ENCODE measurements around the gene PANX1. TPM values are rescaled to one million over a fixed set of nuclear protein-coding genes. Genes with fewer than 3 reads are reported as not detected.

PANX1 gene
- polyA plus RNA-seq, 1 donor (not counting 4 experiments of a cell fraction or from before 2014, with no cell fraction given), result 58.5 TPM

DNA sequence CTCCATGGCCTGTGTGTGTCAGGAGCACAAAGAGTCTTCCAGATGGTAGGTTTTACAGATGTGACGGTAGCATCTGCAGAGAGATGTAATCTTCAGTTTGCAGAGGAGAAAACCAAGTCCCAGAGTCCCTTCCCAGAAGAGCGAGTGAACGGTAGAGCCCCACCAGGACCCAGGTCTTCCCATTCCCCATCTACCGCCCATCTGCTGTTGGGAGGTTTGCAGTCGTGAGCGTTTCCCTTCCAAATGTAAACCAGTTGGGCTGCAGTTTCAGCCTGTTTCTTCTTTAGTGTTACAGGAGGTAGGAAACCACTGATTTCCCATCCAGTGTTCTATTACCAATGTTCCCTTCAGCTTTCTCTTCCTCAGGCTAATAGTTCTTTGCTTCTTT, 24.0 kb downstream of the PANX1 start:
- Histone ChIP-seq H3K4me1 (ENCODE audit: control insufficient read depth, extremely low read depth, insufficient read depth, low read length) (peaks cover 53% of the 10 kb centered on the region), H3K4me2 (ENCODE audit: control insufficient read depth, extremely low read depth, insufficient read depth, low read depth, low read length) (peak overlapping the region; percentile 60), H3K27me3 (ENCODE audit: control insufficient read depth, extremely low read depth, insufficient read depth, low read length) (no peaks in the 10 kb centered on the region), H3K36me3 (ENCODE audit: control insufficient read depth in 2 of 2, extremely low read depth in 1 of 2, insufficient read depth in 2 of 2, low read length in 2 of 2) (peaks cover 9 to 10% of the 10 kb centered on the region in 2 experiments), H2AFZ (ENCODE audit: control insufficient read depth, low read length) (no peak overlapping the region), H3K9me1 (ENCODE audit: control insufficient read depth, extremely low read depth, insufficient read depth, low read length) (peaks cover 5% of the 10 kb centered on the region), H4K20me1 (ENCODE audit: control insufficient read depth, extremely low read depth, insufficient read depth, low read length) (no peaks in the 10 kb centered on the region), H3K9me3 (ENCODE audit: control insufficient read depth, low read depth, low read length) (no peaks in the 10 kb centered on the region), H3K4me3 (ENCODE audit: control insufficient read depth in 2 of 3, extremely low read depth in 1 of 3, insufficient read depth in 2 of 3, low read depth in 1 of 3, low read length in 3 of 3) (no peak overlapping the region), H3K9ac (ENCODE audit: control insufficient read depth, extremely low read depth, insufficient read depth, low read length) (peak overlapping the region; percentile 54), H3K27ac (ENCODE audit: control insufficient read depth, insufficient read depth, low read length) (peak overlapping the region; percentile 47), H3K79me2 (ENCODE audit: control insufficient read depth, insufficient read depth, low read length) (peaks cover 70% of the 10 kb centered on the region)
- DNase-seq (ENCODE audit: low read depth, low spot score) (no peak), FAIRE-seq (no peak)
- dilution Hi-C loops (cut with MboI; ENCODE audit: extremely low pct_ligation_motif_present, low sequenced_read_pairs), result no loop called here
- no peak for TF ChIP-seq EZH2 (IDR thresholded peaks at IDR 0.05; ENCODE audit: low read length)
- no peak for TF ChIP-seq CTCF (optimal IDR thresholded peaks at IDR 0.05 in 1 of 3, IDR thresholded peaks at IDR 0.05 in 1 of 3, conservative IDR thresholded peaks at IDR 0.05 in 1 of 3; ENCODE audit: extremely low read depth in 1 of 3, insufficient read depth in 2 of 3, low read length in 3 of 3)

DNA sequence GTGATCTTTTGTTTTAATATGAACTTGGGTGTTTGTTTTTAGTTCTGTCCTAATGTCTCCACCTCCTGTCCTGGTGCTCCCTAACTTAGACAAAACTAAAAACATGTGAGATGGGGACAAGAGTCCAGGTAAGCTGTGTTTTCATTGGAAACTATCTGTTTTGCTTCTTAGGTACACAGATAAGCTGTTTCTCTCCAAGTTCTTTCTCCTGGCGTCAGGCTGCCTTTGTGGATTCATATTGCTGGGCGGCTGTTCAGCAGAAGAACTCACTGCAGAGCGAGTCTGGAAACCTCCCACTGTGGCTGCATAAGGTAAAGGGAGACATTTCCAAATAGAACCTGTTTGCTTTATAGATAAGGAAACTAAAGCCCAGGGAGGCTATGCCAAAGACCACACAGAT, 24.7 kb downstream of the PANX1 start:
- peaks cover 66% of the 10 kb centered on the region for H3K79me2 ChIP-seq (ENCODE audit: control insufficient read depth, insufficient read depth, low read length)

More for the DNA sequence above, 24.7 kb downstream of the PANX1 start:
- peaks cover 47% of the 10 kb centered on the region for H3K4me1 ChIP-seq (ENCODE audit: control insufficient read depth, extremely low read depth, insufficient read depth, low read length)
- DNase-seq (ENCODE audit: low read depth, low spot score), result no peak
- no peak overlapping the region for H3K4me3 ChIP-seq (ENCODE audit: control insufficient read depth in 2 of 3, extremely low read depth in 1 of 3, insufficient read depth in 2 of 3, low read depth in 1 of 3, low read length in 3 of 3)
- peaks cover 9 to 10% of the 10 kb centered on the region in 2 experiments for H3K36me3 ChIP-seq (ENCODE audit: control insufficient read depth in 2 of 2, extremely low read depth in 1 of 2, insufficient read depth in 2 of 2, low read length in 2 of 2)
- TF ChIP-seq EZH2 (IDR thresholded peaks at IDR 0.05; ENCODE audit: low read length), result no peak
- no peak for TF ChIP-seq CTCF (optimal IDR thresholded peaks at IDR 0.05 in 1 of 3, IDR thresholded peaks at IDR 0.05 in 1 of 3, conservative IDR thresholded peaks at IDR 0.05 in 1 of 3; ENCODE audit: extremely low read depth in 1 of 3, insufficient read depth in 2 of 3, low read length in 3 of 3)
- dilution Hi-C loops (cut with MboI; ENCODE audit: extremely low pct_ligation_motif_present, low sequenced_read_pairs), result no loop called here
- peaks cover 5% of the 10 kb centered on the region for H3K9me1 ChIP-seq (ENCODE audit: control insufficient read depth, extremely low read depth, insufficient read depth, low read length)
- FAIRE-seq, result no peak
- no peaks in the 10 kb centered on the region for H3K9me3 ChIP-seq (ENCODE audit: control insufficient read depth, low read depth, low read length)
- H2AFZ ChIP-seq (ENCODE audit: control insufficient read depth, low read length), result no peak overlapping the region
- H3K4me2 ChIP-seq (ENCODE audit: control insufficient read depth, extremely low read depth, insufficient read depth, low read depth, low read length), result no peak overlapping the region
- no peaks in the 10 kb centered on the region for H3K27me3 ChIP-seq (ENCODE audit: control insufficient read depth, extremely low read depth, insufficient read depth, low read length)
- no peaks in the 10 kb centered on the region for H4K20me1 ChIP-seq (ENCODE audit: control insufficient read depth, extremely low read depth, insufficient read depth, low read length)
- H3K27ac ChIP-seq (ENCODE audit: control insufficient read depth, insufficient read depth, low read length), result no peak overlapping the region
- H3K9ac ChIP-seq (ENCODE audit: control insufficient read depth, extremely low read depth, insufficient read depth, low read length), result no peak overlapping the region

Data from keratinocyte (primary cell).